ENCODE data around the gene MRPL52.
"Not testable (repeated sequence)": the region's sequence is repeated elsewhere in the genome, so short reads cannot be mapped to it uniquely, and the experiment has no call there.

MRPL52 gene

GRCh38 chr14:22852940-22853767 lies 23.5 kb downstream of the MRPL52 start:
- DNase-seq (ENCODE audit: low read depth): peak; percentile 80

- DNase-seq (ENCODE audit: low read depth): not testable (repeated sequence)
These were observed 24.6 kb downstream of the MRPL52 start for GRCh38 chr14:22854296-22854695.

GRCh38 chr14:22854963-22855724 lies 25.5 kb downstream of the MRPL52 start:
- DNase-seq (ENCODE audit: low read depth): no peak

- no peak for DNase-seq (ENCODE audit: low read depth)
These were observed 26.7 kb downstream of the MRPL52 start for GRCh38 chr14:22856428-22856827.

- not testable (repeated sequence) for DNase-seq (ENCODE audit: low read depth)
These were observed 30.7 kb downstream of the MRPL52 start for GRCh38 chr14:22860377-22860776.

- no peak for DNase-seq (ENCODE audit: low read depth)
These were observed 32.0 kb downstream of the MRPL52 start for GRCh38 chr14:22861651-22862050.

GRCh38 chr14:22864979-22865378 lies 35.3 kb downstream of the MRPL52 start:
- DNase-seq (ENCODE audit: low read depth): no peak

GRCh38 chr14:22865424-22866405 lies 36.0 kb downstream of the MRPL52 start:
- no peak for DNase-seq (ENCODE audit: low read depth)

- DNase-seq (ENCODE audit: low read depth): no peak
These were observed 37.2 kb downstream of the MRPL52 start for GRCh38 chr14:22866874-22867273.

GRCh38 chr14:22870811-22871223 lies 41.1 kb downstream of the MRPL52 start:
- DNase-seq (ENCODE audit: low read depth): no peak

- peak; percentile 87 for DNase-seq (ENCODE audit: low read depth)
These were observed 41.7 kb downstream of the MRPL52 start, which contains the start of gene LRP10 for GRCh38 chr14:22871224-22872032. LRP10 (plus strand) TSS chr14:22871740; CDS start chr14:22872304, 564 bp downstream.

GRCh38 chr14:22872033-22872832 lies 42.5 kb downstream of the MRPL52 start:
- DNase-seq (ENCODE audit: low read depth): peak; percentile 81

- peak; percentile 22 for DNase-seq (ENCODE audit: low read depth)
These were observed 43.3 kb downstream of the MRPL52 start for GRCh38 chr14:22872833-22873520.

GRCh38 chr14:22875003-22875747 lies 45.5 kb downstream of the MRPL52 start:
- no peak for DNase-seq (ENCODE audit: low read depth)

- no peak for DNase-seq (ENCODE audit: low read depth)
These were observed 46.1 kb downstream of the MRPL52 start for GRCh38 chr14:22875748-22876319.

GRCh38 chr14:22877000-22877501 lies 47.4 kb downstream of the MRPL52 start:
- DNase-seq (ENCODE audit: low read depth): no peak

- no peak for DNase-seq (ENCODE audit: low read depth)
These were observed 48.9 kb downstream of the MRPL52 start for GRCh38 chr14:22878271-22879246.
